Measurements from ENCODE around the gene ATP10A. TPM values are rescaled to one million over a fixed set of nuclear protein-coding genes. Genes with fewer than 3 reads are reported as not detected.

The ATP10A gene
- polyA plus RNA-seq, 1 of the 3 experiments (the other 2 are of a cell fraction): not detected

GRCh38 chr15:25776071-25776746 lies 86.9 kb downstream of the ATP10A start:
- ChIA-PET CTCF (no interaction called here), POLR2A (no interaction called here)
- no peak for DNase-seq
- Histone ChIP-seq H4K20me1 (ENCODE audit: insufficient read depth) (no peaks in the 10 kb centered on the region), H3K9me3 (no peaks in the 10 kb centered on the region), H3K4me2 (no peak overlapping the region), H3K9ac (no peak overlapping the region), H3K79me2 (ENCODE audit: insufficient read depth) (no peaks in the 10 kb centered on the region), H3K4me3 (ENCODE audit: low read depth in 2 of 2, low read length in 1 of 2) (no peak overlapping the region), H2AFZ (ENCODE audit: low read depth) (no peak overlapping the region), H3K27me3 (ENCODE audit: insufficient read depth) (no peaks in the 10 kb centered on the region), H3K9me2 (no peaks in the 10 kb centered on the region), H3K36me3 (replicated peaks in 1 of 2; ENCODE audit: control insufficient read depth in 1 of 2, insufficient read depth in 2 of 2, low read length in 1 of 2) (no peaks in the 10 kb centered on the region), H3K4me1 (ENCODE audit: control insufficient read depth in 1 of 2, insufficient read depth in 2 of 2, low read depth in 1 of 2, low read length in 1 of 2) (no peaks in the 10 kb centered on the region), H3F3A (replicated peaks; ENCODE audit: insufficient read depth) (no peaks in the 10 kb centered on the region), H3K27ac (ENCODE audit: low read depth in 2 of 2, low read length in 1 of 2) (no peak overlapping the region)
- TF ChIP-seq CHD2 (IDR thresholded peaks at IDR 0.05; ENCODE audit: low read length, partially characterized antibody) (no peak), GABPA (IDR thresholded peaks at IDR 0.05; ENCODE audit: low read depth) (no peak), FOXM1 (IDR thresholded peaks at IDR 0.05; ENCODE audit: low read depth) (no peak), ELF1 (IDR thresholded peaks at IDR 0.05) (no peak), EP300 (IDR thresholded peaks at IDR 0.05; ENCODE audit: borderline replicate concordance in 1 of 2, low read depth in 1 of 2, low read length in 1 of 2) (no peak), PBX3 (IDR thresholded peaks at IDR 0.05) (no peak), ZBTB33 (IDR thresholded peaks at IDR 0.05; ENCODE audit: borderline replicate concordance, low read depth) (no peak), RAD21 (IDR thresholded peaks at IDR 0.05; ENCODE audit: low read length) (no peak), USF1 (IDR thresholded peaks at IDR 0.05; ENCODE audit: borderline replicate concordance, low read depth) (no peak), TEAD4 (IDR thresholded peaks at IDR 0.05; ENCODE audit: borderline replicate concordance, insufficient read depth) (no peak), REST (IDR thresholded peaks at IDR 0.05; ENCODE audit: low read depth, low read length) (no peak), IRF3 (IDR thresholded peaks at IDR 0.05; ENCODE audit: low read depth, low read length) (no peak), RFX5 (IDR thresholded peaks at IDR 0.05; ENCODE audit: low read length) (no peak), JUND (IDR thresholded peaks at IDR 0.05) (no peak), USF2 (IDR thresholded peaks at IDR 0.05; ENCODE audit: borderline replicate concordance, low read depth, low read length) (no peak), RXRA (IDR thresholded peaks at IDR 0.05; ENCODE audit: borderline replicate concordance, low read depth) (no peak), MXI1 (IDR thresholded peaks at IDR 0.05; ENCODE audit: low read depth, low read length) (no peak), FOXJ3 (CRISPR knock-in tag; IDR thresholded peaks at IDR 0.05) (no peak), MAX (IDR thresholded peaks at IDR 0.05; ENCODE audit: low read depth) (no peak), RCOR1 (IDR thresholded peaks at IDR 0.05; ENCODE audit: low read length) (no peak)
- 56% methylated on average over 13 of the region's 15 CpGs for WGBS (ENCODE audit: low lambda C conversion rate)
